Vagina (tissue), 2 donors: ENCODE measurements around the gene PTPRD. TPM values are rescaled to one million over a fixed set of nuclear protein-coding genes. Genes with fewer than 3 reads are reported as not detected.

Experiments used
- DNase-seq, 2 donors: peaks; one replicate each; pipeline ENCODE4 v3.0.0-alpha.2; 2017; ENCODE audit errors: extremely low spot score in 2 of 2
- H3K27ac ChIP-seq: fragments of 200-600 bp; sonication (generic); one replicate; pipeline ENCODE4 v1.5.1; 2019
- H3K27me3 ChIP-seq: fragments of 200-600 bp; sonication (generic); one replicate; pipeline ENCODE4 v1.5.1; 2019
- H3K36me3 ChIP-seq, 2 donors: fragments of 200-600 bp; sonication (generic); one replicate each; pipeline ENCODE4 v1.5.1; 2017 to 2019
- H3K4me1 ChIP-seq: fragments of 200-600 bp; sonication (generic); one replicate; pipeline ENCODE4 v1.5.1; 2019
- H3K4me3 ChIP-seq, 2 donors: fragments of 200-600 bp; sonication (generic); 1 replicate in 1 of 2; 2 replicates in 1 of 2; pipeline ENCODE4 v1.5.1; 2016 to 2019
- H3K9me3 ChIP-seq: fragments of 200-600 bp; sonication (generic); one replicate; pipeline ENCODE4 v1.5.1; 2019
- POLR2A ChIP-seq, 2 donors: fragments of 450-650 bp; IDR thresholded peaks; one replicate each; pipeline ENCODE4 v1.6.1; 2017; ENCODE audit warnings: antibody characterized with exemption in 2 of 2, mild to moderate bottlenecking in 2 of 2, moderate library complexity in 2 of 2
- POLR2AphosphoS5 ChIP-seq, 2 donors: sonication (generic); formaldehyde crosslinking; IDR thresholded peaks; one replicate each; pipeline ENCODE4 v1.9.0; 2017; ENCODE audit warnings: antibody characterized with exemption in 2 of 2, mild to moderate bottlenecking in 2 of 2, low read depth in 1 of 2; ENCODE audit not compliant: insufficient read depth in 1 of 2
- intact Hi-C: fragments of 100-400 bp; cut with DNase I; formaldehyde crosslinking; loops from one replicate; pipeline ENCODE4 v1.15.1; 2023
- total RNA-seq: library from RNA; depleted of rRNA; stranded (reverse); fragments of >200 nt; gene quantifications from one replicate; pipeline ENCODE4 v1.2.3, GENCODE V29; 2016
- TF ChIP-seq, protein P1 (sequence below), 3 experiments: fragments of 450-650 bp in 2 of 3; fragments of 200-600 bp in 1 of 3; sonication (generic) in 1 of 3; IDR thresholded peaks; one replicate each; pipeline ENCODE4 v1.5.1; 2017 to 2019; ENCODE audit warnings: antibody characterized with exemption in 3 of 3, mild to moderate bottlenecking in 2 of 3, moderate library complexity in 2 of 3

The PTPRD gene
- total RNA-seq, 1 donor from 2014 or later: 10.3 TPM

DNA sequence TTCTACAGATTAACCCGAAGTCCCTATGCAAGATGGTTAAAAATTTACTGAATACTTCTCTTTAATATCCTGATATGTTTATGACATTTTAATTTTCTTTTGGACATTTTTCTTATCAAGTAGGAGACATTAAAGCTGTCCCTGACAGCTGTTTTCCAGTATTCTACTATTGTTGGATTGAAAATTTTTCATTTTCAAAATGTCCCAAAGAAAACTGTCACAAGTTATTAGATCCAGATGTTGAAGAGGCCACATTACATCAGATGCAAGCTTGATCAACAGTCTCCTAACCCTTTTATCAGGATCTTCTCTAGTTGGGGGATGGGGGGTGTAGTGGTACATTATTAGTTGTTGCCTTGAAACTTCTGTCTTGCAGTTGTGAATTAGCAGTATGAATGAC is 1410.5 kb downstream of the PTPRD start:
- Histone ChIP-seq H3K36me3 (no peaks in the 10 kb centered on the region), H3K4me3 (no peak overlapping the region), H3K27me3 (no peaks in the 10 kb centered on the region), H3K9me3 (no peaks in the 10 kb centered on the region), H3K27ac (no peak overlapping the region), H3K4me1 (no peaks in the 10 kb centered on the region)
- DNase-seq: no peak
- intact Hi-C loops: no loop called here
- TF ChIP-seq POLR2AphosphoS5 (IDR thresholded peaks at IDR 0.05; ENCODE audit: insufficient read depth in 1 of 2, low read depth in 1 of 2): no peak
- TF ChIP-seq, protein P1, sequence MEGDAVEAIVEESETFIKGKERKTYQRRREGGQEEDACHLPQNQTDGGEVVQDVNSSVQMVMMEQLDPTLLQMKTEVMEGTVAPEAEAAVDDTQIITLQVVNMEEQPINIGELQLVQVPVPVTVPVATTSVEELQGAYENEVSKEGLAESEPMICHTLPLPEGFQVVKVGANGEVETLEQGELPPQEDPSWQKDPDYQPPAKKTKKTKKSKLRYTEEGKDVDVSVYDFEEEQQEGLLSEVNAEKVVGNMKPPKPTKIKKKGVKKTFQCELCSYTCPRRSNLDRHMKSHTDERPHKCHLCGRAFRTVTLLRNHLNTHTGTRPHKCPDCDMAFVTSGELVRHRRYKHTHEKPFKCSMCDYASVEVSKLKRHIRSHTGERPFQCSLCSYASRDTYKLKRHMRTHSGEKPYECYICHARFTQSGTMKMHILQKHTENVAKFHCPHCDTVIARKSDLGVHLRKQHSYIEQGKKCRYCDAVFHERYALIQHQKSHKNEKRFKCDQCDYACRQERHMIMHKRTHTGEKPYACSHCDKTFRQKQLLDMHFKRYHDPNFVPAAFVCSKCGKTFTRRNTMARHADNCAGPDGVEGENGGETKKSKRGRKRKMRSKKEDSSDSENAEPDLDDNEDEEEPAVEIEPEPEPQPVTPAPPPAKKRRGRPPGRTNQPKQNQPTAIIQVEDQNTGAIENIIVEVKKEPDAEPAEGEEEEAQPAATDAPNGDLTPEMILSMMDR (IDR thresholded peaks at IDR 0.05): no peak
- no peak for TF ChIP-seq POLR2A (IDR thresholded peaks at IDR 0.05)

DNA sequence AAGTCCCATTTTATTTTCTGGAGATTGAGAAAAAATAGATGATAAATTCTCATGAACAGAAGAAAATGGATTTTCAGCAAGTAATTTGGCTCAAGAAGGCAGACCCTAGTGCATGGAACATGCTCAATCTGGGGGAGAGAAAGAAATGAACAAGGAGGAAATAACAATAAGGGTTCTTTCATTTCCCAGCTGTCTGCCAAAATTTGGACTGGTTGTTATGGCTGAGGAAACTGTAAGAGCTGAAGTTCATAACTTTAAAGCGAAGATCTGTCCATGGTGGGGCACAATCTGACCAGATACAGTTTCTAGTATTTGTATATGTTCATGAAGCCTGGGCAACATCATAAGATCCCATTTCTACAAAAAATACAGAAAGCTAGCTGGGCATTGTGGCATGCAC is 1426.7 kb downstream of the PTPRD start:
- no peaks in the 10 kb centered on the region for H3K9me3 ChIP-seq
- H3K27me3 ChIP-seq: no peaks in the 10 kb centered on the region
- H3K36me3 ChIP-seq: no peaks in the 10 kb centered on the region
- intact Hi-C loops: no loop called here
- TF ChIP-seq POLR2AphosphoS5 (IDR thresholded peaks at IDR 0.05; ENCODE audit: insufficient read depth in 1 of 2, low read depth in 1 of 2) (no peak), POLR2A (IDR thresholded peaks at IDR 0.05) (no peak)
- TF ChIP-seq, protein P1 (IDR thresholded peaks at IDR 0.05): no peak
- no peak overlapping the region for H3K4me3 ChIP-seq
- no peaks in the 10 kb centered on the region for H3K4me1 ChIP-seq
- H3K27ac ChIP-seq: no peak overlapping the region
- DNase-seq: no peak

DNA sequence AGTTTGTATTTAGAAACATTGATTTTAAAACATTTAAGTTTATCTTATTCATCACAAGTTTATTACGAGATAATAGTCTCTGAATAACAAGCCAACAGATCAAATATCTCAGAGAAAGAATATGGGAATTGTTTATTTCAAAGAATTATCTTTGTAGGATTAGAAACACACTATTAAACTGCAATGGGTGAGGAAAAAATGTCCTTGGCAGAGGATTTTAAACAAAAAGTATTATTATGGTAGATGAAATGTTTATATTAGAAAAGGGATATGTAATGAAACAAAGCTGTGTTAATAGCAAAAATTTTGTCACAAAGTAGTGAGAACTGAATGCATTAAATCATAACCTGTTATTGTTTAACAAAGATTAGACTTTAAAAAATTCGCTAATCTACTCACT is 1430.4 kb downstream of the PTPRD start:
- no peaks in the 10 kb centered on the region for H3K4me1 ChIP-seq
- no peak overlapping the region for H3K27ac ChIP-seq
- no peak for TF ChIP-seq POLR2A (IDR thresholded peaks at IDR 0.05)
- TF ChIP-seq, protein P1 (IDR thresholded peaks at IDR 0.05): no peak
- TF ChIP-seq POLR2AphosphoS5 (IDR thresholded peaks at IDR 0.05; ENCODE audit: insufficient read depth in 1 of 2, low read depth in 1 of 2): no peak
- H3K36me3 ChIP-seq: no peaks in the 10 kb centered on the region
- no peaks in the 10 kb centered on the region for H3K9me3 ChIP-seq
- no peaks in the 10 kb centered on the region for H3K27me3 ChIP-seq
- no peak overlapping the region for H3K4me3 ChIP-seq
- no peak for DNase-seq
- intact Hi-C loops: no loop called here

- intact Hi-C loops: no loop called here
- H3K4me3 ChIP-seq: no peak overlapping the region
- H3K4me1 ChIP-seq: no peaks in the 10 kb centered on the region
- TF ChIP-seq, protein P1 (IDR thresholded peaks at IDR 0.05): no peak
- H3K36me3 ChIP-seq: no peaks in the 10 kb centered on the region
- no peak for DNase-seq
- H3K27ac ChIP-seq: no peak overlapping the region
- no peaks in the 10 kb centered on the region for H3K9me3 ChIP-seq
- no peaks in the 10 kb centered on the region for H3K27me3 ChIP-seq
Measured at GRCh38 chr9:9177081-9177480, 1435.7 kb downstream of the PTPRD start.

DNA sequence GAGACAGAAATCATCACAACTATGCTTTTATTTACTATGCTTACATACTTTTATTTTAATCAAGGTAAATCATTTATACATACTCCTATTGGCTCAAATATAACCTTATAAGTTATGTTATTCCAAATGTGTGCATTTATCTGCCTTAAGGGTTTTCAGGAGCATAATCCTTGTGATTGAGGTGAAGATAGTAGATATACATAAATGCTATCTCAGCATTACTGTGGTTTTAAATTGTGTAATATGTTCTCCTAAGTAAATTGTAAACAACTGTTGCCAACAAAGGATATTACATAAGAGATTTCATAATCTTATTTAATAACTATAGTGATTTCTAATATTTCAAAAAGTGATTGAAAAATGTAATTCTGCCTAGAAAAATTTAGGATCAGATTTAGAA is 1438.4 kb downstream of the PTPRD start:
- Histone ChIP-seq H3K4me1 (no peaks in the 10 kb centered on the region), H3K27ac (no peak overlapping the region), H3K4me3 (no peak overlapping the region), H3K9me3 (no peaks in the 10 kb centered on the region), H3K27me3 (no peaks in the 10 kb centered on the region), H3K36me3 (no peaks in the 10 kb centered on the region)
- TF ChIP-seq, protein P1 (IDR thresholded peaks at IDR 0.05): no peak
- TF ChIP-seq POLR2AphosphoS5 (IDR thresholded peaks at IDR 0.05; ENCODE audit: insufficient read depth in 1 of 2, low read depth in 1 of 2) (no peak), POLR2A (IDR thresholded peaks at IDR 0.05) (no peak)
- DNase-seq: no peak
- intact Hi-C loops: no loop called here
